ENCODE data around the gene GNA12.
"Not testable (repeated sequence)": the region's sequence is repeated elsewhere in the genome, so short reads cannot be mapped to it uniquely, and the experiment has no call there.

GNA12 gene

GRCh38 chr7:2737771-2738540 is 106.2 kb downstream of the GNA12 start:
- H3K27me3 ChIP-seq (ENCODE audit: control insufficient read depth, insufficient read depth, low read length, poor library complexity, severe bottlenecking): no peaks in the 10 kb centered on the region
- H3K27ac ChIP-seq (ENCODE audit: insufficient read depth, low read depth, low read length, poor library complexity, severe bottlenecking): no peak overlapping the region
- no peaks in the 10 kb centered on the region for H3K36me3 ChIP-seq (ENCODE audit: control insufficient read depth, insufficient read depth, low read length)
- no peaks in the 10 kb centered on the region for H3K9me3 ChIP-seq (ENCODE audit: control insufficient read depth, low read length)
- no peak overlapping the region for H3K4me3 ChIP-seq (ENCODE audit: insufficient read depth, low read depth, low read length)
- no peaks in the 10 kb centered on the region for H3K4me1 ChIP-seq (ENCODE audit: control insufficient read depth, insufficient read depth, low read length)
- 94 to 97% methylated on average over 18 of the region's 18 CpGs for WGBS, 2 experiments

- not testable (repeated sequence) for H3K4me3 ChIP-seq (ENCODE audit: insufficient read depth, low read depth, low read length); H3K4me1 ChIP-seq (ENCODE audit: control insufficient read depth, insufficient read depth, low read length); H3K9me3 ChIP-seq (ENCODE audit: control insufficient read depth, low read length); H3K27ac ChIP-seq (ENCODE audit: insufficient read depth, low read depth, low read length, poor library complexity, severe bottlenecking); H3K27me3 ChIP-seq (ENCODE audit: control insufficient read depth, insufficient read depth, low read length, poor library complexity, severe bottlenecking); H3K36me3 ChIP-seq (ENCODE audit: control insufficient read depth, insufficient read depth, low read length)
- WGBS, 2 experiments: 92 to 94% methylated on average over 14 to 15 of the region's 15 CpGs
These were observed 106.9 kb downstream of the GNA12 start for GRCh38 chr7:2737005-2737743.

GRCh38 chr7:2736411-2736914 is 107.6 kb downstream of the GNA12 start:
- no peaks in the 10 kb centered on the region for H3K4me1 ChIP-seq (ENCODE audit: control insufficient read depth, insufficient read depth, low read length)
- H3K27me3 ChIP-seq (ENCODE audit: control insufficient read depth, insufficient read depth, low read length, poor library complexity, severe bottlenecking): no peaks in the 10 kb centered on the region
- H3K27ac ChIP-seq (ENCODE audit: insufficient read depth, low read depth, low read length, poor library complexity, severe bottlenecking): no peak overlapping the region
- no peaks in the 10 kb centered on the region for H3K9me3 ChIP-seq (ENCODE audit: control insufficient read depth, low read length)
- H3K4me3 ChIP-seq (ENCODE audit: insufficient read depth, low read depth, low read length): no peak overlapping the region
- no peaks in the 10 kb centered on the region for H3K36me3 ChIP-seq (ENCODE audit: control insufficient read depth, insufficient read depth, low read length)
- 93 to 94% methylated on average over 17 of the region's 17 CpGs for WGBS, 2 experiments

GRCh38 chr7:2735744-2736143 is 108.4 kb downstream of the GNA12 start:
- no peak overlapping the region for H3K27ac ChIP-seq (ENCODE audit: insufficient read depth, low read depth, low read length, poor library complexity, severe bottlenecking)
- no peaks in the 10 kb centered on the region for H3K9me3 ChIP-seq (ENCODE audit: control insufficient read depth, low read length)
- no peaks in the 10 kb centered on the region for H3K4me1 ChIP-seq (ENCODE audit: control insufficient read depth, insufficient read depth, low read length)
- WGBS, 2 experiments: 93% methylated on average over 13 of the region's 13 CpGs
- no peaks in the 10 kb centered on the region for H3K27me3 ChIP-seq (ENCODE audit: control insufficient read depth, insufficient read depth, low read length, poor library complexity, severe bottlenecking)
- H3K4me3 ChIP-seq (ENCODE audit: insufficient read depth, low read depth, low read length): no peak overlapping the region
- H3K36me3 ChIP-seq (ENCODE audit: control insufficient read depth, insufficient read depth, low read length): peaks cover 4% of the 10 kb centered on the region

- Histone ChIP-seq H3K4me3 (ENCODE audit: insufficient read depth, low read depth, low read length) (no peak overlapping the region), H3K9me3 (ENCODE audit: control insufficient read depth, low read length) (no peaks in the 10 kb centered on the region), H3K36me3 (ENCODE audit: control insufficient read depth, insufficient read depth, low read length) (peaks cover 4% of the 10 kb centered on the region), H3K27ac (ENCODE audit: insufficient read depth, low read depth, low read length, poor library complexity, severe bottlenecking) (no peak overlapping the region), H3K27me3 (ENCODE audit: control insufficient read depth, insufficient read depth, low read length, poor library complexity, severe bottlenecking) (no peaks in the 10 kb centered on the region), H3K4me1 (ENCODE audit: control insufficient read depth, insufficient read depth, low read length) (peaks cover 5% of the 10 kb centered on the region)
- 89% methylated on average over 33 of the region's 33 CpGs for WGBS, 2 experiments
These were observed 109.1 kb downstream of the GNA12 start for GRCh38 chr7:2734751-2735571.

- Histone ChIP-seq H3K27ac (ENCODE audit: insufficient read depth, low read depth, low read length, poor library complexity, severe bottlenecking) (no peak overlapping the region), H3K4me3 (ENCODE audit: insufficient read depth, low read depth, low read length) (no peak overlapping the region), H3K9me3 (ENCODE audit: control insufficient read depth, low read length) (no peaks in the 10 kb centered on the region), H3K4me1 (ENCODE audit: control insufficient read depth, insufficient read depth, low read length) (peaks cover 5% of the 10 kb centered on the region), H3K36me3 (ENCODE audit: control insufficient read depth, insufficient read depth, low read length) (peaks cover 4% of the 10 kb centered on the region), H3K27me3 (ENCODE audit: control insufficient read depth, insufficient read depth, low read length, poor library complexity, severe bottlenecking) (no peaks in the 10 kb centered on the region)
- 95 to 96% methylated on average over 24 of the region's 24 CpGs for WGBS, 2 experiments
These were observed 109.9 kb downstream of the GNA12 start for GRCh38 chr7:2734084-2734686.

- Histone ChIP-seq H3K27me3 (ENCODE audit: control insufficient read depth, insufficient read depth, low read length, poor library complexity, severe bottlenecking) (no peaks in the 10 kb centered on the region), H3K36me3 (ENCODE audit: control insufficient read depth, insufficient read depth, low read length) (peaks cover 4% of the 10 kb centered on the region), H3K4me1 (ENCODE audit: control insufficient read depth, insufficient read depth, low read length) (peaks cover 5% of the 10 kb centered on the region), H3K4me3 (ENCODE audit: insufficient read depth, low read depth, low read length) (no peak overlapping the region), H3K27ac (ENCODE audit: insufficient read depth, low read depth, low read length, poor library complexity, severe bottlenecking) (no peak overlapping the region), H3K9me3 (ENCODE audit: control insufficient read depth, low read length) (no peaks in the 10 kb centered on the region)
- 96% methylated on average over 18 of the region's 18 CpGs for WGBS, 2 experiments
These were observed 111.0 kb downstream of the GNA12 start for GRCh38 chr7:2732959-2733584.

- no peak overlapping the region for H3K4me3 ChIP-seq (ENCODE audit: insufficient read depth, low read depth, low read length)
- peaks cover 4% of the 10 kb centered on the region for H3K36me3 ChIP-seq (ENCODE audit: control insufficient read depth, insufficient read depth, low read length)
- peaks cover 5% of the 10 kb centered on the region for H3K4me1 ChIP-seq (ENCODE audit: control insufficient read depth, insufficient read depth, low read length)
- H3K27ac ChIP-seq (ENCODE audit: insufficient read depth, low read depth, low read length, poor library complexity, severe bottlenecking): no peak overlapping the region
- no peaks in the 10 kb centered on the region for H3K9me3 ChIP-seq (ENCODE audit: control insufficient read depth, low read length)
- 94 to 96% methylated on average over 9 of the region's 9 CpGs for WGBS, 2 experiments
- H3K27me3 ChIP-seq (ENCODE audit: control insufficient read depth, insufficient read depth, low read length, poor library complexity, severe bottlenecking): no peaks in the 10 kb centered on the region
These were observed 111.7 kb downstream of the GNA12 start for GRCh38 chr7:2732388-2732787.

- H3K4me3 ChIP-seq (ENCODE audit: insufficient read depth, low read depth, low read length): no peak overlapping the region
- 96 to 97% methylated on average over 45 of the region's 45 CpGs for WGBS, 2 experiments
- H3K4me1 ChIP-seq (ENCODE audit: control insufficient read depth, insufficient read depth, low read length): peaks cover 5% of the 10 kb centered on the region
- H3K27ac ChIP-seq (ENCODE audit: insufficient read depth, low read depth, low read length, poor library complexity, severe bottlenecking): no peak overlapping the region
- peaks cover 4% of the 10 kb centered on the region for H3K36me3 ChIP-seq (ENCODE audit: control insufficient read depth, insufficient read depth, low read length)
- no peaks in the 10 kb centered on the region for H3K9me3 ChIP-seq (ENCODE audit: control insufficient read depth, low read length)
- H3K27me3 ChIP-seq (ENCODE audit: control insufficient read depth, insufficient read depth, low read length, poor library complexity, severe bottlenecking): no peaks in the 10 kb centered on the region
These were observed 113.0 kb downstream of the GNA12 start for GRCh38 chr7:2730846-2731770.
